Liver (tissue), 9 donors: Measurements from ENCODE around the gene RING1. TPM values are rescaled to one million over a fixed set of nuclear protein-coding genes. Genes with fewer than 3 reads are reported as not detected.

Experiments used
- DNase-seq: peaks from one replicate; pipeline ENCODE4 v3.0.0-alpha.2; 2017; ENCODE audit warnings: low spot score
- H3K27ac ChIP-seq, 2 donors: one replicate each; pipeline ENCODE4 v1.7.0; 2013; ENCODE audit warnings: inconsistent platforms in 2 of 2, low read length in 2 of 2, control low read depth in 1 of 2, low read depth in 1 of 2, mild to moderate bottlenecking in 1 of 2
- H3K27me3 ChIP-seq, 4 donors: one replicate each; pipeline versions ENCODE4 v1.6.1 to v1.7.0; 2013; ENCODE audit warnings: low read length in 3 of 4, inconsistent platforms in 1 of 4, mild to moderate bottlenecking in 1 of 4, moderate library complexity in 1 of 4; ENCODE audit not compliant: control insufficient read depth in 4 of 4, insufficient read depth in 4 of 4
- H3K36me3 ChIP-seq, 4 donors: one replicate each; pipeline versions ENCODE4 v1.6.1 to v1.7.0; 2013; ENCODE audit warnings: low read length in 3 of 4, mild to moderate bottlenecking in 3 of 4, low read depth in 1 of 4, moderate library complexity in 1 of 4; ENCODE audit not compliant: control insufficient read depth in 4 of 4, insufficient read depth in 3 of 4
- H3K4me1 ChIP-seq, 4 donors: one replicate each; pipeline versions ENCODE4 v1.6.1 to v1.7.0; 2013; ENCODE audit warnings: low read length in 3 of 4, mild to moderate bottlenecking in 3 of 4, moderate library complexity in 1 of 4; ENCODE audit not compliant: control insufficient read depth in 4 of 4, insufficient read depth in 4 of 4
- H3K4me3 ChIP-seq, 3 donors: one replicate each; pipeline versions ENCODE4 v1.6.1 to v1.7.0; 2013; ENCODE audit warnings: low read length in 3 of 3, control low read depth in 1 of 3, low read depth in 1 of 3, mild to moderate bottlenecking in 1 of 3
- H3K9ac ChIP-seq, 2 donors: one replicate each; pipeline ENCODE4 v1.7.0; 2013; ENCODE audit warnings: low read length in 2 of 2, mild to moderate bottlenecking in 2 of 2, moderate library complexity in 2 of 2, control low read depth in 1 of 2, low read depth in 1 of 2
- H3K9me3 ChIP-seq, 4 donors: one replicate each; pipeline versions ENCODE4 v1.6.1 to v1.7.0; 2013; ENCODE audit warnings: low read length in 3 of 4; ENCODE audit not compliant: control insufficient read depth in 4 of 4
- ATF3 ChIP-seq: IDR thresholded peaks from 2 replicates; pipeline ENCODE4 v1.6.1; 2016; ENCODE audit warnings: antibody characterized with exemption
- CTCF ChIP-seq: fragments of 150-350 bp; IDR thresholded peaks from 2 replicates; pipeline ENCODE4 v1.5.1; 2017; ENCODE audit warnings: improper control_type of control experiment, low read depth, low read length; ENCODE audit not compliant: missing input control
- EGR1 ChIP-seq, 2 donors: IDR thresholded peaks; 2 replicates each; pipeline ENCODE4 v1.6.1; 2016 to 2018; ENCODE audit warnings: antibody characterized with exemption in 2 of 2, low read depth in 2 of 2
- FOXA1 ChIP-seq: IDR thresholded peaks from 2 replicates; pipeline ENCODE4 v1.6.1; 2016; ENCODE audit warnings: antibody characterized with exemption
- FOXA2 ChIP-seq: IDR thresholded peaks from 2 replicates; pipeline ENCODE4 v1.6.1; 2016; ENCODE audit warnings: antibody characterized with exemption
- GABPA ChIP-seq, 2 donors: IDR thresholded peaks in 1 of 2; conservative IDR thresholded peaks in 1 of 2; 2 replicates each; pipeline ENCODE4 v1.6.1; 2016; ENCODE audit warnings: antibody characterized with exemption in 2 of 2, mild to moderate bottlenecking in 1 of 2, moderate library complexity in 1 of 2
- HNF4A ChIP-seq, 2 donors: conservative IDR thresholded peaks; 2 replicates each; pipeline ENCODE4 v1.6.1; 2016; ENCODE audit warnings: antibody characterized with exemption in 2 of 2, mild to moderate bottlenecking in 2 of 2
- HNF4G ChIP-seq: IDR thresholded peaks from 2 replicates; pipeline ENCODE4 v1.6.1; 2016; ENCODE audit warnings: antibody characterized with exemption
- JUND ChIP-seq, 2 donors: IDR thresholded peaks; 2 replicates each; pipeline ENCODE4 v1.6.1; 2016; ENCODE audit warnings: antibody characterized with exemption in 2 of 2
- MAX ChIP-seq: IDR thresholded peaks from 2 replicates; pipeline ENCODE4 v1.6.1; 2016; ENCODE audit warnings: antibody characterized with exemption
- NR2F2 ChIP-seq: IDR thresholded peaks from 2 replicates; pipeline ENCODE4 v1.6.1; 2016; ENCODE audit warnings: antibody characterized with exemption
- RAD21 ChIP-seq, 2 donors: IDR thresholded peaks; 2 replicates each; pipeline ENCODE4 v1.6.1; 2016; ENCODE audit warnings: antibody characterized with exemption in 2 of 2, mild to moderate bottlenecking in 2 of 2
- REST ChIP-seq: IDR thresholded peaks from 2 replicates; pipeline ENCODE4 v1.6.1; 2016; ENCODE audit warnings: antibody characterized with exemption, mild to moderate bottlenecking
- RXRA ChIP-seq, 2 donors: IDR thresholded peaks; 2 replicates each; pipeline ENCODE4 v1.6.1; 2017 to 2018; ENCODE audit warnings: antibody characterized with exemption in 2 of 2, mild to moderate bottlenecking in 1 of 2
- SP1 ChIP-seq: IDR thresholded peaks from 2 replicates; pipeline ENCODE4 v1.6.1; 2018; ENCODE audit warnings: antibody characterized with exemption, mild to moderate bottlenecking
- TAF1 ChIP-seq: conservative IDR thresholded peaks from 2 replicates; pipeline ENCODE4 v1.6.1; 2016; ENCODE audit warnings: antibody characterized with exemption, mild to moderate bottlenecking
- YY1 ChIP-seq: IDR thresholded peaks from 2 replicates; pipeline ENCODE4 v1.6.1; 2016; ENCODE audit warnings: antibody characterized with exemption, mild to moderate bottlenecking
- ZBTB33 ChIP-seq: IDR thresholded peaks from 2 replicates; pipeline ENCODE4 v1.6.1; 2016; ENCODE audit warnings: antibody characterized with exemption
- WGBS: extraction: QIAGEN DNeasy Blood & Tissue Kit; methylation state at CpG from one replicate; pipeline ENCODE4 v1.1.7; 2013; 5-methylcytosine and 5-hydroxymethylcytosine counted together
- polyA plus RNA-seq, 2 donors: library from polyadenylated mRNA; stranded (reverse) in 1 of 2; unstranded in 1 of 2; fragments of 200-250 nt in 1 of 2; fragments of >200 nt in 1 of 2; fragmentation: Nextera tagmentation in 1 of 2; extraction: Ambion mirVana in 1 of 2; gene quantifications; one replicate each; pipeline versions ENCODE4 v1.2.1 to v1.2.3, GENCODE V29; 2013 to 2015
- total RNA-seq, 2 donors: library from RNA; depleted of rRNA; stranded (reverse); fragments of >200 nt; gene quantifications; one replicate each; pipeline ENCODE4 v1.2.3, GENCODE V29; 2014
- donor health status: healthy.
- donor health status: healthy.
- donor health status: healthy.
- donor health status: healthy.
- donor health status: healthy.

The RING1 gene
- total and polyA plus RNA-seq, 4 donors: 4.4 to 19.7 (median 14.9) TPM

GRCh38 chr6:33251395-33252012 is 43.2 kb downstream of the RING1 start:
- Histone ChIP-seq H3K27me3 (no peaks in the 10 kb centered on the region), H3K4me3 (no peak overlapping the region), H3K9me3 (no peaks in the 10 kb centered on the region), H3K9ac (no peak overlapping the region), H3K36me3 (peaks cover 0 to 6% (median 3%) of the 10 kb centered on the region in 4 donors), H3K4me1 (peaks cover 2 to 29% (median 23%) of the 10 kb centered on the region in 4 donors), H3K27ac (no peak overlapping the region)
- DNase-seq: no peak
- TF ChIP-seq ZBTB33 (no peak), REST (no peak), JUND (IDR thresholded peaks at IDR 0.05) (no peak), HNF4G (no peak), ATF3 (no peak)
- WGBS: 87% methylated on average over 6 of the region's 6 CpGs

GRCh38 chr6:33252759-33253158 is 44.5 kb downstream of the RING1 start:
- H3K4me3 ChIP-seq: no peak overlapping the region
- H3K36me3 ChIP-seq: peaks cover 2 to 11% (median 4%) of the 10 kb centered on the region in 4 donors
- peaks cover 2 to 29% (median 23%) of the 10 kb centered on the region in 4 donors for H3K4me1 ChIP-seq
- H3K27me3 ChIP-seq: no peaks in the 10 kb centered on the region
- no peaks in the 10 kb centered on the region for H3K9me3 ChIP-seq
- no peak for DNase-seq
- H3K27ac ChIP-seq: no peak overlapping the region
- TF ChIP-seq ZBTB33 (no peak), JUND (IDR thresholded peaks at IDR 0.05) (no peak), ATF3 (no peak), HNF4G (no peak), CTCF (no peak), HNF4A (conservative IDR thresholded peaks at IDR 0.05) (no peak), FOXA2 (no peak), YY1 (no peak), NR2F2 (no peak), RAD21 (IDR thresholded peaks at IDR 0.05) (no peak), EGR1 (IDR thresholded peaks at IDR 0.05; ENCODE audit: low read depth in 2 of 2) (no peak), FOXA1 (no peak), SP1 (no peak), REST (no peak), GABPA (IDR thresholded peaks at IDR 0.05 in 1 of 2, conservative IDR thresholded peaks at IDR 0.05 in 1 of 2) (no peak), MAX (no peak), RXRA (IDR thresholded peaks at IDR 0.05) (no peak), TAF1 (no peak)
- no peak overlapping the region for H3K9ac ChIP-seq
